Measurements from ENCODE around the gene VPS13D. TPM values are rescaled to one million over a fixed set of nuclear protein-coding genes. Genes with fewer than 3 reads are reported as not detected.
"Not testable (repeated sequence)": the region's sequence is repeated elsewhere in the genome, so short reads cannot be mapped to it uniquely, and the experiment has no call there.

Gene VPS13D
- total and polyA plus RNA-seq, 2 donors (not counting 3 experiments of a cell fraction or from before 2014, with no cell fraction given): 13.6 to 48.5 TPM

GRCh38 chr1:12220890-12221289, 8.9 kb upstream of the VPS13D start:
- Histone ChIP-seq H3K4me1 (ENCODE audit: control insufficient read depth, extremely low read depth, insufficient read depth, low read length) (no peaks in the 10 kb centered on the region), H3K36me3 (ENCODE audit: control insufficient read depth in 2 of 2, extremely low read depth in 1 of 2, insufficient read depth in 2 of 2, low read length in 2 of 2) (no peaks in the 10 kb centered on the region), H3K79me2 (ENCODE audit: control insufficient read depth, insufficient read depth, low read length) (no peaks in the 10 kb centered on the region), H3K4me3 (replicated peaks in 1 of 3; ENCODE audit: insufficient read depth in 1 of 3, low read depth in 1 of 3, low read length in 3 of 3) (no peak overlapping the region), H3K9me1 (replicated peaks; ENCODE audit: control insufficient read depth, extremely low read depth, insufficient read depth, low read length) (no peaks in the 10 kb centered on the region), H3K9me3 (replicated peaks; ENCODE audit: control insufficient read depth, insufficient read depth, low read length) (no peaks in the 10 kb centered on the region), H2AFZ (ENCODE audit: low read depth, low read length) (no peak overlapping the region), H3K4me2 (ENCODE audit: insufficient read depth, low read length) (no peak overlapping the region), H3K27ac (ENCODE audit: insufficient read depth, low read depth, low read length) (no peak overlapping the region), H3K9ac (replicated peaks; ENCODE audit: extremely low read depth, insufficient read depth, low read length) (no peak overlapping the region), H3K27me3 (ENCODE audit: control insufficient read depth in 2 of 2, insufficient read depth in 2 of 2, low read length in 2 of 2) (peaks cover 2% of the 10 kb centered on the region in 2 experiments), H4K20me1 (replicated peaks; ENCODE audit: control insufficient read depth, extremely low read depth, insufficient read depth, low read length) (no peaks in the 10 kb centered on the region)
- TF ChIP-seq POLR2AphosphoS5 (IDR thresholded peaks at IDR 0.05; ENCODE audit: insufficient read depth, low read depth, low read length) (no peak), FOS (IDR thresholded peaks at IDR 0.05; ENCODE audit: borderline replicate concordance, insufficient read depth, low read length) (no peak), EZH2 (IDR thresholded peaks at IDR 0.05; ENCODE audit: borderline replicate concordance, low read depth, low read length, severe bottlenecking) (no peak), JUN (IDR thresholded peaks at IDR 0.05; ENCODE audit: borderline replicate concordance, insufficient read depth, insufficient read length, low read depth) (no peak), MYC (IDR thresholded peaks at IDR 0.05; ENCODE audit: low read depth, low read length) (no peak), POLR2A (IDR thresholded peaks at IDR 0.05; ENCODE audit: low read depth, low read length) (no peak), GATA2 (IDR thresholded peaks at IDR 0.05; ENCODE audit: insufficient read depth, insufficient read length, low read depth, low read length) (no peak)
- TF ChIP-seq, protein P1, sequence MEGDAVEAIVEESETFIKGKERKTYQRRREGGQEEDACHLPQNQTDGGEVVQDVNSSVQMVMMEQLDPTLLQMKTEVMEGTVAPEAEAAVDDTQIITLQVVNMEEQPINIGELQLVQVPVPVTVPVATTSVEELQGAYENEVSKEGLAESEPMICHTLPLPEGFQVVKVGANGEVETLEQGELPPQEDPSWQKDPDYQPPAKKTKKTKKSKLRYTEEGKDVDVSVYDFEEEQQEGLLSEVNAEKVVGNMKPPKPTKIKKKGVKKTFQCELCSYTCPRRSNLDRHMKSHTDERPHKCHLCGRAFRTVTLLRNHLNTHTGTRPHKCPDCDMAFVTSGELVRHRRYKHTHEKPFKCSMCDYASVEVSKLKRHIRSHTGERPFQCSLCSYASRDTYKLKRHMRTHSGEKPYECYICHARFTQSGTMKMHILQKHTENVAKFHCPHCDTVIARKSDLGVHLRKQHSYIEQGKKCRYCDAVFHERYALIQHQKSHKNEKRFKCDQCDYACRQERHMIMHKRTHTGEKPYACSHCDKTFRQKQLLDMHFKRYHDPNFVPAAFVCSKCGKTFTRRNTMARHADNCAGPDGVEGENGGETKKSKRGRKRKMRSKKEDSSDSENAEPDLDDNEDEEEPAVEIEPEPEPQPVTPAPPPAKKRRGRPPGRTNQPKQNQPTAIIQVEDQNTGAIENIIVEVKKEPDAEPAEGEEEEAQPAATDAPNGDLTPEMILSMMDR (IDR thresholded peaks at IDR 0.05; ENCODE audit: extremely low read depth in 1 of 2, insufficient read depth in 1 of 2, low read depth in 1 of 2, low read length in 2 of 2): no peak
- TF ChIP-seq, protein P2, sequence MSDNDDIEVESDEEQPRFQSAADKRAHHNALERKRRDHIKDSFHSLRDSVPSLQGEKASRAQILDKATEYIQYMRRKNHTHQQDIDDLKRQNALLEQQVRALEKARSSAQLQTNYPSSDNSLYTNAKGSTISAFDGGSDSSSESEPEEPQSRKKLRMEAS (IDR thresholded peaks at IDR 0.05; ENCODE audit: insufficient read depth, insufficient read length): no peak
- BruUV-seq (replicated peaks): no TSS peak
- dilution Hi-C loops (cut with MboI; ENCODE audit: extremely low pct_ligation_motif_present, low sequenced_read_pairs) (no loop called here), intact Hi-C loops (cut with micrococcal nuclease) (no loop called here)
- no peak for DNase-seq (ENCODE audit: low read depth, low spot score)
- ChIA-PET POLR2A (no interaction called here), CTCF (interaction anchor here (0.6 to 4.0 kb wide), 3 partner anchors 96 to 99 kb away, joined by 3 to 26 read pairs (median 3); no protein-coding TSS in a partner anchor)
- no peak for FAIRE-seq

GRCh38 chr1:12222700-12223099, 7.1 kb upstream of the VPS13D start:
- H4K20me1 ChIP-seq (replicated peaks; ENCODE audit: control insufficient read depth, extremely low read depth, insufficient read depth, low read length); H3K9me1 ChIP-seq (replicated peaks; ENCODE audit: control insufficient read depth, extremely low read depth, insufficient read depth, low read length); BruUV-seq (replicated peaks); H3K36me3 ChIP-seq (ENCODE audit: control insufficient read depth in 2 of 2, extremely low read depth in 1 of 2, insufficient read depth in 2 of 2, low read length in 2 of 2); H3K9me3 ChIP-seq (replicated peaks; ENCODE audit: control insufficient read depth, insufficient read depth, low read length); H3K79me2 ChIP-seq (ENCODE audit: control insufficient read depth, insufficient read depth, low read length); H3K27me3 ChIP-seq (ENCODE audit: control insufficient read depth in 2 of 2, insufficient read depth in 2 of 2, low read length in 2 of 2); H3K27ac ChIP-seq (ENCODE audit: insufficient read depth, low read depth, low read length); H3K4me1 ChIP-seq (ENCODE audit: control insufficient read depth, extremely low read depth, insufficient read depth, low read length); intact Hi-C loops (cut with micrococcal nuclease); POLR2A ChIA-PET; H3K4me3 ChIP-seq (replicated peaks in 1 of 3; ENCODE audit: insufficient read depth in 1 of 3, low read depth in 1 of 3, low read length in 3 of 3); H3K9ac ChIP-seq (replicated peaks; ENCODE audit: extremely low read depth, insufficient read depth, low read length); FAIRE-seq; H3K4me2 ChIP-seq (ENCODE audit: insufficient read depth, low read length); H2AFZ ChIP-seq (ENCODE audit: low read depth, low read length); DNase-seq (ENCODE audit: low read depth, low spot score); dilution Hi-C loops (cut with MboI; ENCODE audit: extremely low pct_ligation_motif_present, low sequenced_read_pairs): not testable (repeated sequence)
- CTCF ChIA-PET: interaction anchor here (0.9 kb wide), 1 partner anchor 98 kb away, joined by 6 read pairs; no protein-coding TSS in a partner anchor

GRCh38 chr1:12224092-12224491, 5.7 kb upstream of the VPS13D start:
- H3K36me3 ChIP-seq (ENCODE audit: control insufficient read depth in 2 of 2, extremely low read depth in 1 of 2, insufficient read depth in 2 of 2, low read length in 2 of 2); H3K4me2 ChIP-seq (ENCODE audit: insufficient read depth, low read length); H3K9ac ChIP-seq (replicated peaks; ENCODE audit: extremely low read depth, insufficient read depth, low read length); POLR2A ChIA-PET; H3K4me3 ChIP-seq (replicated peaks in 1 of 3; ENCODE audit: insufficient read depth in 1 of 3, low read depth in 1 of 3, low read length in 3 of 3); H3K4me1 ChIP-seq (ENCODE audit: control insufficient read depth, extremely low read depth, insufficient read depth, low read length); H3K27me3 ChIP-seq (ENCODE audit: control insufficient read depth in 2 of 2, insufficient read depth in 2 of 2, low read length in 2 of 2); dilution Hi-C loops (cut with MboI; ENCODE audit: extremely low pct_ligation_motif_present, low sequenced_read_pairs); H3K9me1 ChIP-seq (replicated peaks; ENCODE audit: control insufficient read depth, extremely low read depth, insufficient read depth, low read length); H3K27ac ChIP-seq (ENCODE audit: insufficient read depth, low read depth, low read length); intact Hi-C loops (cut with micrococcal nuclease); BruUV-seq (replicated peaks); CTCF ChIA-PET; DNase-seq (ENCODE audit: low read depth, low spot score); H2AFZ ChIP-seq (ENCODE audit: low read depth, low read length); H3K79me2 ChIP-seq (ENCODE audit: control insufficient read depth, insufficient read depth, low read length); H3K9me3 ChIP-seq (replicated peaks; ENCODE audit: control insufficient read depth, insufficient read depth, low read length); FAIRE-seq; H4K20me1 ChIP-seq (replicated peaks; ENCODE audit: control insufficient read depth, extremely low read depth, insufficient read depth, low read length): not testable (repeated sequence)

All from endothelial cell of umbilical vein (primary cell).